Caco-2 (cell line): ENCODE measurements around the gene STUM. TPM values are rescaled to one million over a fixed set of nuclear protein-coding genes. Genes with fewer than 3 reads are reported as not detected.

Experiments used
- BruUV-seq: library from RNA; stranded (reverse); fragments of 400-500 nt; replicated peaks from 2 replicates; lab custom pipeline; 2021; lab: Mats Ljungman, UMichigan
- CTCF ChIA-PET: fragments of 300-600 bp; sonication (Branson Sonifier 250); formaldehyde crosslinking; loops from one replicate; lab custom pipeline; 2022; ENCODE audit warnings: antibody characterized with exemption; lab: Charles Lee
- POLR2A ChIA-PET: fragments of 300-600 bp; sonication (Branson Sonifier 250); formaldehyde crosslinking; loops from one replicate; lab custom pipeline; 2022; ENCODE audit warnings: antibody characterized with exemption; lab: Charles Lee
- DNase-seq, 2 experiments: peaks; one replicate each; pipeline versions ENCODE4 v3.0.0 to v3.0.0-alpha.2; 2020 to 2022
- H3K27me3 ChIP-seq: replicated peaks from 2 replicates; pipeline ENCODE4 v1.6.0; 2011; ENCODE audit warnings: low read length; ENCODE audit not compliant: control insufficient read depth, insufficient read depth
- H3K36me3 ChIP-seq: 2 replicates; pipeline ENCODE4 v1.5.1; 2011; ENCODE audit warnings: low read length; ENCODE audit not compliant: control insufficient read depth, insufficient read depth
- H3K4me1 ChIP-seq: fragments of 250-450 bp; sonication (Bioruptor Pico); 2 replicates; pipeline ENCODE4 v1.5.1; 2020; ENCODE audit warnings: mild to moderate bottlenecking
- H3K4me3 ChIP-seq: 2 replicates; pipeline ENCODE4 v1.5.1; 2011; ENCODE audit warnings: low read depth, mild to moderate bottlenecking, control low read depth, low read length
- H3K9me3 ChIP-seq: fragments of 250-450 bp; sonication (Bioruptor Pico); 2 replicates; pipeline ENCODE4 v1.5.1; 2020; ENCODE audit warnings: mild to moderate bottlenecking, moderate library complexity
- H3K27ac Mint-ChIP-seq: one replicate; pipeline ENCODE4 v1.8.0; 2022; ENCODE audit warnings: mixed read lengths; ENCODE audit not compliant: unreplicated experiment
- H3K27me3 Mint-ChIP-seq: one replicate; pipeline ENCODE4 v1.8.0; 2022; ENCODE audit warnings: mixed read lengths; ENCODE audit not compliant: insufficient read depth, unreplicated experiment
- H3K36me3 Mint-ChIP-seq: one replicate; pipeline ENCODE4 v1.8.0; 2022; ENCODE audit warnings: mild to moderate bottlenecking, mixed read lengths; ENCODE audit not compliant: insufficient read depth, unreplicated experiment
- H3K4me1 Mint-ChIP-seq: one replicate; pipeline ENCODE4 v1.8.0; 2022; ENCODE audit warnings: low read depth, mixed read lengths; ENCODE audit not compliant: unreplicated experiment
- H3K4me3 Mint-ChIP-seq: one replicate; pipeline ENCODE4 v1.8.0; 2022; ENCODE audit warnings: mild to moderate bottlenecking, moderate library complexity, mixed read lengths; ENCODE audit not compliant: unreplicated experiment
- H3K9me3 Mint-ChIP-seq: one replicate; pipeline ENCODE4 v1.8.0; 2022; ENCODE audit warnings: mixed read lengths; ENCODE audit not compliant: unreplicated experiment
- intact Hi-C: fragments of 100-400 bp; cut with micrococcal nuclease; formaldehyde crosslinking; loops from one replicate; pipeline ENCODE4 v1.10.0; 2022; ENCODE audit not compliant: unreplicated experiment
- total RNA-seq: library from RNA; stranded (reverse); gene quantifications from 2 replicates; pipeline ENCODE4 v1.2.3, GENCODE V29; 2022
- TF ChIP-seq, protein P1 (sequence below), 2 experiments: fragments of 200-600 bp in 1 of 2; IDR thresholded peaks; 1 replicate in 1 of 2; 2 replicates in 1 of 2; pipeline versions ENCODE4 v1.5.1 to v1.8.0; 2011 to 2022; ENCODE audit warnings: antibody characterized with exemption in 1 of 2, control low read depth in 1 of 2, inconsistent platforms in 1 of 2, low read depth in 1 of 2, low read length in 1 of 2, mild to moderate bottlenecking in 1 of 2, moderate library complexity in 1 of 2; ENCODE audit not compliant: insufficient read depth in 1 of 2, severe bottlenecking in 1 of 2, unreplicated experiment in 1 of 2

Gene STUM
- total RNA-seq, 1 experiment from 2014 or later, result 1.7 TPM

DNA sequence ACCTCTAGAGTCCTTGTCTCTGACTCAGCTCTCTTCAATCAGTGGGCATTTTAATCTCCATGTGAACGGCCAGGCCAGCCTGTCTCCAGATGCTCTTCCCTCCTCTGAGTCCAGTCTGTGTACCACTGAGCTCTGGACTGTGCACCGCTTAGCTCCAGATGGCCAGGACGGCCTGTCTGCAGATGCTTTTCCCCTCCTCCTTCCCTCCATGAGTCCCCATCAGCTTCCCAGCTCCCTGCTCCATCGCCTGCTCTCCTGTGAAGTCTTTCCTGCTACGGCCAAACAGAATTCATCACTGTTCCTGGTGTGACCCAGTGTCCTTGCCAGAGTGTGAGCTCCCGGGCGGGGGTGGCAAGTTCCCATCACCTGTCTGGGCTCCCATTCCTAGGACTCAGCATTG is 42.0 kb downstream of the STUM start:
- TF ChIP-seq, protein P1, sequence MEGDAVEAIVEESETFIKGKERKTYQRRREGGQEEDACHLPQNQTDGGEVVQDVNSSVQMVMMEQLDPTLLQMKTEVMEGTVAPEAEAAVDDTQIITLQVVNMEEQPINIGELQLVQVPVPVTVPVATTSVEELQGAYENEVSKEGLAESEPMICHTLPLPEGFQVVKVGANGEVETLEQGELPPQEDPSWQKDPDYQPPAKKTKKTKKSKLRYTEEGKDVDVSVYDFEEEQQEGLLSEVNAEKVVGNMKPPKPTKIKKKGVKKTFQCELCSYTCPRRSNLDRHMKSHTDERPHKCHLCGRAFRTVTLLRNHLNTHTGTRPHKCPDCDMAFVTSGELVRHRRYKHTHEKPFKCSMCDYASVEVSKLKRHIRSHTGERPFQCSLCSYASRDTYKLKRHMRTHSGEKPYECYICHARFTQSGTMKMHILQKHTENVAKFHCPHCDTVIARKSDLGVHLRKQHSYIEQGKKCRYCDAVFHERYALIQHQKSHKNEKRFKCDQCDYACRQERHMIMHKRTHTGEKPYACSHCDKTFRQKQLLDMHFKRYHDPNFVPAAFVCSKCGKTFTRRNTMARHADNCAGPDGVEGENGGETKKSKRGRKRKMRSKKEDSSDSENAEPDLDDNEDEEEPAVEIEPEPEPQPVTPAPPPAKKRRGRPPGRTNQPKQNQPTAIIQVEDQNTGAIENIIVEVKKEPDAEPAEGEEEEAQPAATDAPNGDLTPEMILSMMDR (IDR thresholded peaks at IDR 0.05; ENCODE audit: insufficient read depth in 1 of 2, low read depth in 1 of 2, low read length in 1 of 2, severe bottlenecking in 1 of 2, unreplicated experiment in 1 of 2), result no peak
- H3K4me3 Mint-ChIP-seq, result no peak overlapping the region
- peaks cover 6% of the 10 kb centered on the region for H3K9me3 Mint-ChIP-seq
- Histone ChIP-seq H3K36me3 (no peaks in the 10 kb centered on the region), H3K4me1 (no peaks in the 10 kb centered on the region), H3K9me3 (peaks cover 2% of the 10 kb centered on the region), H3K27me3 (no peaks in the 10 kb centered on the region), H3K4me3 (no peak overlapping the region)
- no peak overlapping the region for H3K27ac Mint-ChIP-seq
- H3K4me1 Mint-ChIP-seq, result no peaks in the 10 kb centered on the region
- intact Hi-C loops, result no loop called here
- ChIA-PET CTCF (no interaction called here), POLR2A (no interaction called here)
- H3K27me3 Mint-ChIP-seq, result no peaks in the 10 kb centered on the region
- no TSS peak for BruUV-seq
- DNase-seq, result no peak
- peaks cover 5% of the 10 kb centered on the region for H3K36me3 Mint-ChIP-seq

DNA sequence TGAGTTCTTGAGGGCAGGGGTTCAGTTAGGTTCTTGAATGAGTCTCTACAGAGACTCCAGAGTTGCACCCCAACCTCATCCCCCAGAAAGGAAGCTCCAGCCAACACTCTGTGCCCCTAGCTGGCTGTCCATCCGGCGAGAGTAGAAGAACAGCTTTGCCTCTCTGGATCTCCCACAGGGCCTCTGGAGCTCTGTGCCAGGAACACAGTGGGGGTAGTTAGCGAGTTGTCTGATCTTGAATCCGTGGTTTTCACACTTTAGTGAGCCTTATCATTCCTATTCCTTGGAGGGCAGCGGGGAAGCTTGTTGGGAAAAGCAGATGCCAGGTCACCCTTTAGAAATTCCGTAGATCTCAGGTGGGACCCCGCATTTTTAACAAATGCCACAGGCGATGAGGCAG is 45.0 kb downstream of the STUM start:
- H3K4me3 Mint-ChIP-seq, result no peak overlapping the region
- no peaks in the 10 kb centered on the region for H3K27me3 Mint-ChIP-seq
- peaks cover 10% of the 10 kb centered on the region for H3K9me3 Mint-ChIP-seq
- H3K4me1 Mint-ChIP-seq, result no peaks in the 10 kb centered on the region
- peaks cover 4% of the 10 kb centered on the region for H3K9me3 ChIP-seq
- peaks cover 5% of the 10 kb centered on the region for H3K36me3 Mint-ChIP-seq
- no TSS peak for BruUV-seq
- no peak overlapping the region for H3K27ac Mint-ChIP-seq
- DNase-seq, result no peak
- no peaks in the 10 kb centered on the region for H3K36me3 ChIP-seq
- H3K4me3 ChIP-seq, result no peak overlapping the region
- H3K4me1 ChIP-seq, result no peaks in the 10 kb centered on the region
- CTCF ChIA-PET, result interaction anchor here (0.6 kb wide), 1 partner anchor 185 kb away, joined by 3 read pairs; the partner anchor contains the start of gene PARP1
- TF ChIP-seq, protein P1 (IDR thresholded peaks at IDR 0.05; ENCODE audit: insufficient read depth in 1 of 2, low read depth in 1 of 2, low read length in 1 of 2, severe bottlenecking in 1 of 2, unreplicated experiment in 1 of 2), result no peak
- POLR2A ChIA-PET, result no interaction called here
- intact Hi-C loops, result no loop called here
- H3K27me3 ChIP-seq, result no peaks in the 10 kb centered on the region

DNA sequence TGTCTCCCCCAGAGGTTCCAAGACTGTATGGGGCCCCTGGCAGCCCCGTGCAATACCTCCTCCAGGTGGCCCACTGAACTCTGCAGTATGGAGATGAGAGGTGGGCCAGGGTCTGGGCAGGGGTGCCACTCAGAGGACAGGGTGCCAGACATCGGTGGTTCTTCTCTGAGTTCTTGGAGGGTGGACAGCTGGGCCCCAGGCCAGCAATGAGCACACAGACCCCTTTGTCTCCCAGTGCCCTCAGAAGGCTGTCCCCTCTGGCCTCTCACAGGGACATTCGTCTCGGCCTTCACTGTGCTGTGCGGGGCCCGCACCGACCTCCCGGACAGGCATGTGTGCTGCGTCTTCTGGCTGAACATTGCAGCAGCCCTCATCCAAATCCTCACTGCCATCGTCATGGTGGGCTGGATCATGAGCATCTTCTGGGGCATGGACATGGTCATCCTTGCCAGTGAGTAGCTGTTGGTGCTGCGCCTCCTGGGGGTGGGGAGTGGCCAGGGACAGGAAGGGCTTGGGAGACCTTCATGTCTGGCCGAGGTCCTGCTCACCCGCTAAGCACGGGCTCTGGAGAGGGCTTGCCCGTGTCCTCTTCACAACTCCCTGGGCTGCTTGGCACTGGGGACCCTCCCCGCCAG is 48.1 kb downstream of the STUM start:
- POLR2A ChIA-PET, result no interaction called here
- Mint-ChIP-seq H3K27ac (no peak overlapping the region), H3K36me3 (peaks cover 5% of the 10 kb centered on the region), H3K9me3 (peaks cover 10% of the 10 kb centered on the region), H3K27me3 (no peaks in the 10 kb centered on the region), H3K4me1 (no peaks in the 10 kb centered on the region), H3K4me3 (no peak overlapping the region)
- H3K9me3 ChIP-seq, result peaks cover 4% of the 10 kb centered on the region
- H3K27me3 ChIP-seq, result no peaks in the 10 kb centered on the region
- no peaks in the 10 kb centered on the region for H3K4me1 ChIP-seq
- intact Hi-C loops, result no loop called here
- H3K4me3 ChIP-seq, result no peak overlapping the region
- DNase-seq, result no peak
- no TSS peak for BruUV-seq
- TF ChIP-seq, protein P1 (IDR thresholded peaks at IDR 0.05; ENCODE audit: insufficient read depth in 1 of 2, low read depth in 1 of 2, low read length in 1 of 2, severe bottlenecking in 1 of 2, unreplicated experiment in 1 of 2), result no peak
- CTCF ChIA-PET, result no interaction called here
- no peaks in the 10 kb centered on the region for H3K36me3 ChIP-seq
